Gastrocnemius medialis (tissue), 4 donors: Measurements from ENCODE around the gene GRIP2.

ENCODE experiments used
- CTCF ChIP-seq, 5 experiments: fragments of 450-650 bp in 3 of 5; fragments of 200-600 bp in 2 of 5; sonication (generic) in 2 of 5; IDR thresholded peaks in 4 of 5; conservative IDR thresholded peaks in 1 of 5; 1 replicate in 4 of 5; 2 replicates in 1 of 5; pipeline ENCODE4 v1.5.1; 2016 to 2019; ENCODE audit warnings: antibody characterized with exemption in 5 of 5, mild to moderate bottlenecking in 3 of 5, moderate library complexity in 3 of 5
- POLR2A ChIP-seq, 2 donors: fragments of 450-650 bp; IDR thresholded peaks; one replicate each; pipeline ENCODE4 v1.6.1; 2017; ENCODE audit warnings: antibody characterized with exemption in 2 of 2, mild to moderate bottlenecking in 2 of 2, moderate library complexity in 2 of 2

GRCh38 chr3:14517601-14518431 is 22.3 kb downstream of the GRIP2 start:
- no peak for TF ChIP-seq CTCF (IDR thresholded peaks at IDR 0.05 in 4 of 5, conservative IDR thresholded peaks at IDR 0.05 in 1 of 5)
- no peak for TF ChIP-seq POLR2A (IDR thresholded peaks at IDR 0.05)
